Stimulated activated effector memory CD8-positive, alpha-beta T cell treated with anti-CD3 and anti-CD28 coated beads, Interleukin-12 subunit alpha, Interleukin-12 subunit beta, amount 100 ng/mL, for 72 hours (primary cell): ENCODE measurements around the gene USP4.
A peak's percentile ranks its signal among the peaks of the same experiment; 100 is the strongest.
"Not testable (repeated sequence)": the region's sequence is repeated elsewhere in the genome, so short reads cannot be mapped to it uniquely, and the experiment has no call there.

ENCODE experiments used
- ATAC-seq: fragments of 150-1000 bp; cut with Tn5 transposase; 2 replicates; pipeline ENCODE4 v1.10.0; 2021
- DNase-seq, 2 donors: peaks; one replicate each; pipeline ENCODE4 v3.0.0; 2021 to 2022; ENCODE audit warnings: low spot score in 2 of 2
- H3K27ac Mint-ChIP-seq: one replicate; pipeline ENCODE4 v1.8.0; 2022; ENCODE audit warnings: mild to moderate bottlenecking, mixed read lengths
- H3K36me3 Mint-ChIP-seq: one replicate; pipeline ENCODE4 v1.8.0; 2022; ENCODE audit warnings: mild to moderate bottlenecking, mixed read lengths
- H3K4me1 Mint-ChIP-seq: one replicate; pipeline ENCODE4 v1.8.0; 2022; ENCODE audit warnings: mixed read lengths
- H3K4me3 Mint-ChIP-seq: one replicate; pipeline ENCODE4 v1.8.0; 2022; ENCODE audit warnings: mild to moderate bottlenecking, mixed read lengths
- H3K9me3 Mint-ChIP-seq: one replicate; pipeline ENCODE4 v1.8.0; 2022; ENCODE audit warnings: mixed read lengths

USP4 gene

GRCh38 chr3:49333091-49333490 is 6.8 kb downstream of the USP4 start:
- peak overlapping the region; percentile 81 for H3K27ac Mint-ChIP-seq

GRCh38 chr3:49329186-49329585 is 10.7 kb downstream of the USP4 start:
- DNase-seq (no peak), ATAC-seq (no peak)
- Mint-ChIP-seq H3K36me3 (peaks cover 100% of the 10 kb centered on the region), H3K4me3 (no peak overlapping the region), H3K9me3 (no peaks in the 10 kb centered on the region), H3K27ac (no peak overlapping the region), H3K4me1 (peaks cover 12% of the 10 kb centered on the region)

More at GRCh38 chr3:49333091-49333490, 6.8 kb downstream of the USP4 start:
- H3K36me3 Mint-ChIP-seq: peaks cover 97% of the 10 kb centered on the region
- H3K4me3 Mint-ChIP-seq: no peak overlapping the region
- no peaks in the 10 kb centered on the region for H3K9me3 Mint-ChIP-seq
- H3K4me1 Mint-ChIP-seq: peaks cover 13% of the 10 kb centered on the region
- DNase-seq: no peak
- ATAC-seq: no peak

- peaks cover 100% of the 10 kb centered on the region for H3K36me3 Mint-ChIP-seq
- not testable (repeated sequence) for H3K4me3 Mint-ChIP-seq, H3K9me3 Mint-ChIP-seq, DNase-seq, ATAC-seq, H3K27ac Mint-ChIP-seq
- peaks cover 11% of the 10 kb centered on the region for H3K4me1 Mint-ChIP-seq
Observed at GRCh38 chr3:49328350-49328749, 11.5 kb downstream of the USP4 start.

GRCh38 chr3:49327485-49327884 is 12.4 kb downstream of the USP4 start:
- Mint-ChIP-seq H3K36me3 (peaks cover 100% of the 10 kb centered on the region), H3K4me1 (peaks cover 6% of the 10 kb centered on the region), H3K9me3 (no peaks in the 10 kb centered on the region), H3K27ac (no peak overlapping the region), H3K4me3 (no peak overlapping the region)
- DNase-seq (no peak), ATAC-seq (no peak)

- DNase-seq (no peak), ATAC-seq (no peak)
- Mint-ChIP-seq H3K36me3 (peaks cover 100% of the 10 kb centered on the region), H3K4me3 (no peak overlapping the region), H3K9me3 (no peaks in the 10 kb centered on the region), H3K4me1 (peaks cover 6% of the 10 kb centered on the region), H3K27ac (peak overlapping the region; percentile 45)
Observed at GRCh38 chr3:49324768-49325167, 15.1 kb downstream of the USP4 start.

GRCh38 chr3:49316696-49317457 is 23.0 kb downstream of the USP4 start:
- Mint-ChIP-seq H3K9me3 (no peaks in the 10 kb centered on the region), H3K4me3 (no peak overlapping the region), H3K4me1 (no peaks in the 10 kb centered on the region), H3K36me3 (peaks cover 94% of the 10 kb centered on the region), H3K27ac (peak overlapping the region; percentile 34)
- DNase-seq (no peak), ATAC-seq (no peak)

- peak overlapping the region; percentile 69 for H3K27ac Mint-ChIP-seq
- no peak overlapping the region for H3K4me3 Mint-ChIP-seq
- ATAC-seq: no peak
- no peaks in the 10 kb centered on the region for H3K4me1 Mint-ChIP-seq
- DNase-seq: no peak
- H3K9me3 Mint-ChIP-seq: no peaks in the 10 kb centered on the region
- peaks cover 94% of the 10 kb centered on the region for H3K36me3 Mint-ChIP-seq
Observed at GRCh38 chr3:49313896-49314688, 25.8 kb downstream of the USP4 start.

GRCh38 chr3:49311283-49311682 is 28.6 kb downstream of the USP4 start:
- Mint-ChIP-seq H3K4me1 (no peaks in the 10 kb centered on the region), H3K36me3 (peaks cover 94% of the 10 kb centered on the region), H3K9me3 (no peaks in the 10 kb centered on the region), H3K27ac (peak overlapping the region; percentile 65), H3K4me3 (no peak overlapping the region)
- ATAC-seq (no peak), DNase-seq (no peak)

GRCh38 chr3:49310677-49311076 is 29.2 kb downstream of the USP4 start:
- Mint-ChIP-seq H3K4me1 (no peaks in the 10 kb centered on the region), H3K27ac (peak overlapping the region; percentile 65), H3K4me3 (no peak overlapping the region), H3K36me3 (peaks cover 94% of the 10 kb centered on the region), H3K9me3 (no peaks in the 10 kb centered on the region)
- no peak for DNase-seq
- ATAC-seq: no peak

- Mint-ChIP-seq H3K27ac (no peak overlapping the region), H3K4me3 (no peak overlapping the region), H3K36me3 (peaks cover 100% of the 10 kb centered on the region), H3K9me3 (no peaks in the 10 kb centered on the region), H3K4me1 (no peaks in the 10 kb centered on the region)
- ATAC-seq (no peak), DNase-seq (no peak)
Observed at GRCh38 chr3:49305608-49306007, 34.2 kb downstream of the USP4 start.

- H3K4me1 Mint-ChIP-seq: no peaks in the 10 kb centered on the region
- DNase-seq: no peak
- H3K4me3 Mint-ChIP-seq: no peak overlapping the region
- H3K27ac Mint-ChIP-seq: peak overlapping the region; percentile 79
- peaks cover 100% of the 10 kb centered on the region for H3K36me3 Mint-ChIP-seq
- H3K9me3 Mint-ChIP-seq: no peaks in the 10 kb centered on the region
- ATAC-seq: no peak
Observed at GRCh38 chr3:49302613-49303012, 37.2 kb downstream of the USP4 start.

- peak overlapping the region; percentile 69 for H3K27ac Mint-ChIP-seq
- H3K36me3 Mint-ChIP-seq: peaks cover 100% of the 10 kb centered on the region
- no peaks in the 10 kb centered on the region for H3K4me1 Mint-ChIP-seq
- no peak overlapping the region for H3K4me3 Mint-ChIP-seq
- no peaks in the 10 kb centered on the region for H3K9me3 Mint-ChIP-seq
- DNase-seq: no peak
- ATAC-seq: no peak
Observed at GRCh38 chr3:49300595-49300994, 39.3 kb downstream of the USP4 start.

- H3K4me1 Mint-ChIP-seq: no peaks in the 10 kb centered on the region
- H3K27ac Mint-ChIP-seq: no peak overlapping the region
- peaks cover 100% of the 10 kb centered on the region for H3K36me3 Mint-ChIP-seq
- ATAC-seq: peak; percentile 24
- H3K4me3 Mint-ChIP-seq: no peak overlapping the region
- no peak for DNase-seq
- H3K9me3 Mint-ChIP-seq: no peaks in the 10 kb centered on the region
Observed at GRCh38 chr3:49298511-49298910, 41.3 kb downstream of the USP4 start.

- H3K9me3 Mint-ChIP-seq: no peaks in the 10 kb centered on the region
- no peak overlapping the region for H3K4me3 Mint-ChIP-seq
- ATAC-seq (no peak), DNase-seq (no peak)
- no peaks in the 10 kb centered on the region for H3K4me1 Mint-ChIP-seq
- peaks cover 100% of the 10 kb centered on the region for H3K36me3 Mint-ChIP-seq
- H3K27ac Mint-ChIP-seq: peak overlapping the region; percentile 67
Observed at GRCh38 chr3:49296781-49297411, 43.0 kb downstream of the USP4 start.

GRCh38 chr3:49295489-49296058 is 44.3 kb downstream of the USP4 start:
- DNase-seq (no peak), ATAC-seq (no peak)
- H3K36me3 Mint-ChIP-seq: peaks cover 100% of the 10 kb centered on the region
- H3K4me1 Mint-ChIP-seq: no peaks in the 10 kb centered on the region
- H3K27ac Mint-ChIP-seq: no peak overlapping the region
- no peaks in the 10 kb centered on the region for H3K9me3 Mint-ChIP-seq
- H3K4me3 Mint-ChIP-seq: no peak overlapping the region
